AG04450 (cell line): Measurements from ENCODE around the gene HEATR5A. TPM values are rescaled to one million over a fixed set of nuclear protein-coding genes. Genes with fewer than 3 reads are reported as not detected.

Experiments used
- CTCF ChIA-PET: fragments of 300-600, 350-600 bp; formaldehyde crosslinking; extraction: SDS; loops from one replicate; lab custom pipeline; 2022; ENCODE audit warnings: antibody characterized with exemption, inconsistent platforms; lab: Charles Lee
- POLR2A ChIA-PET: fragments of 350-600 bp; formaldehyde crosslinking; extraction: SDS; loops from one replicate; lab custom pipeline; 2021; ENCODE audit warnings: antibody characterized with exemption, inconsistent platforms; lab: Yijun Ruan, JAX
- DNase-seq: peaks from one replicate; pipeline ENCODE4 v3.0.0-alpha.2; 2011; ENCODE audit warnings: low read depth, low spot score
- H3K27ac ChIP-seq: one replicate; pipeline ENCODE4 v1.5.1; 2012; ENCODE audit warnings: low read depth, low read length, control low read depth
- H3K27me3 ChIP-seq: one replicate; pipeline ENCODE4 v1.6.0; 2012; ENCODE audit warnings: low read length; ENCODE audit not compliant: control insufficient read depth, insufficient read depth
- H3K4me3 ChIP-seq: 2 replicates; pipeline ENCODE4 v1.5.1; 2011; ENCODE audit warnings: mild to moderate bottlenecking, low read depth, low read length, control low read depth
- H3K9me3 ChIP-seq: 2 replicates; pipeline ENCODE4 v1.5.1; 2012; ENCODE audit warnings: low read length; ENCODE audit not compliant: control insufficient read depth, insufficient read depth
- CTCF ChIP-seq: IDR thresholded peaks from 2 replicates; pipeline ENCODE4 v1.5.1; 2011; ENCODE audit warnings: low read depth, low read length, control low read depth, inconsistent platforms
- polyA plus RNA-seq: library from polyadenylated mRNA; depleted of rRNA; stranded (reverse); fragments of >200 nt; gene quantifications from 2 replicates; pipeline ENCODE4 v1.2.3, GENCODE V29; 2011

HEATR5A gene
- polyA plus RNA-seq, 1 experiment, result 35.4 TPM

GRCh38 chr14:31360919-31361662 lies 59.3 kb downstream of the HEATR5A start:
- POLR2A ChIA-PET, result no interaction called here
- Histone ChIP-seq H3K27ac (no peak overlapping the region), H3K9me3 (no peaks in the 10 kb centered on the region), H3K27me3 (no peaks in the 10 kb centered on the region), H3K4me3 (no peak overlapping the region)
- no peak for DNase-seq
- no peak for TF ChIP-seq CTCF
- CTCF ChIA-PET, result interaction anchor here (0.6 kb wide), 1 partner anchor 224 kb away, joined by 3 read pairs; no protein-coding TSS in a partner anchor

DNA sequence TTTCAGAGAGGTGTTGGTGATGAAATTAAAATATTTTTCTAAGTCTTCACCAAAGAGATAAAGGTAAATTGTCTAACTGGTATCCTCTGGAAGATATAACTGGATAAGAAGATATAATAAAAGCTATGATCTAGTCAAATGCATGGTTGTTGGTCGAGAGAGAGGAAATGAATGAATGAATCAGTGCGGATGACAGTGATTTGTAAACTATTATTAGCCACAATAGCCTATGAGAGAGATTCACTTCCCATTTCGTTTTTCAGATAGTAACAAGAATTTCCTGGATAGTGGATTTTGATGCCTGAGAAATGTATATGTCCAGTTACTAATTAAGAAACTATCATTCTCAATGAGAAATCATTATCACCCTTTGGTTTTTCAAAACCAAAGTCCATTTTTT lies 63.1 kb downstream of the HEATR5A start:
- no peak for DNase-seq
- H3K4me3 ChIP-seq, result no peak overlapping the region
- CTCF ChIA-PET, result interaction anchor here (1.2 to 1.5 kb wide), 2 partner anchors 21 to 223 kb away, joined by 3 read pairs; no protein-coding TSS in a partner anchor
- H3K27me3 ChIP-seq, result no peaks in the 10 kb centered on the region
- POLR2A ChIA-PET, result no interaction called here
- no peak overlapping the region for H3K27ac ChIP-seq
- no peaks in the 10 kb centered on the region for H3K9me3 ChIP-seq
- TF ChIP-seq CTCF, result no peak

DNA sequence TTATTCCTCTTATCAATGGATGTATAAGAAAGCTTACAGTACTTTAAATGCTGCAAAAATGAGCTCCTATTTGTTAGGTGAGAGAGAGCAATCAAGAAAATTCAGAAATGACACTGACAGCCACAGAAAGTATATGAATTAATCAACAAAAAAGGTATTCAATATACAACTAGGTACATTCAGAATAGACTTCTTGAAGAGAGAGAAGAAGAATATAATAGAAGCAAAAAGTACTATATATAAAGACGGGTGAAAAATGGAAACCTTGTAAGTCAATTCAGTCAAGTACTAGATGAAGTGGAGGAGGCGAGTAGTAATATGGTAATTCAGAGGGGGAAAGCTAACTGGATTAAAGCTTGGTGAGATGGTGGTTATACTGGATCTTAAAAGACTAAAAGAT lies 74.3 kb downstream of the HEATR5A start:
- ChIA-PET POLR2A (no interaction called here), CTCF (interaction anchor here (0.5 to 0.6 kb wide), 2 partner anchors 10 to 333 kb away, joined by 3 read pairs; no protein-coding TSS in a partner anchor)
- H3K4me3 ChIP-seq, result no peak overlapping the region
- H3K9me3 ChIP-seq, result no peaks in the 10 kb centered on the region
- no peak for TF ChIP-seq CTCF
- no peaks in the 10 kb centered on the region for H3K27me3 ChIP-seq
- H3K27ac ChIP-seq, result no peak overlapping the region
- DNase-seq, result no peak

GRCh38 chr14:31341280-31341679 lies 79.1 kb downstream of the HEATR5A start:
- Histone ChIP-seq H3K9me3 (no peaks in the 10 kb centered on the region), H3K27me3 (no peaks in the 10 kb centered on the region), H3K4me3 (no peak overlapping the region), H3K27ac (no peak overlapping the region)
- DNase-seq, result no peak
- CTCF ChIA-PET, result no interaction called here
- POLR2A ChIA-PET, result no interaction called here
- TF ChIP-seq CTCF, result no peak

DNA sequence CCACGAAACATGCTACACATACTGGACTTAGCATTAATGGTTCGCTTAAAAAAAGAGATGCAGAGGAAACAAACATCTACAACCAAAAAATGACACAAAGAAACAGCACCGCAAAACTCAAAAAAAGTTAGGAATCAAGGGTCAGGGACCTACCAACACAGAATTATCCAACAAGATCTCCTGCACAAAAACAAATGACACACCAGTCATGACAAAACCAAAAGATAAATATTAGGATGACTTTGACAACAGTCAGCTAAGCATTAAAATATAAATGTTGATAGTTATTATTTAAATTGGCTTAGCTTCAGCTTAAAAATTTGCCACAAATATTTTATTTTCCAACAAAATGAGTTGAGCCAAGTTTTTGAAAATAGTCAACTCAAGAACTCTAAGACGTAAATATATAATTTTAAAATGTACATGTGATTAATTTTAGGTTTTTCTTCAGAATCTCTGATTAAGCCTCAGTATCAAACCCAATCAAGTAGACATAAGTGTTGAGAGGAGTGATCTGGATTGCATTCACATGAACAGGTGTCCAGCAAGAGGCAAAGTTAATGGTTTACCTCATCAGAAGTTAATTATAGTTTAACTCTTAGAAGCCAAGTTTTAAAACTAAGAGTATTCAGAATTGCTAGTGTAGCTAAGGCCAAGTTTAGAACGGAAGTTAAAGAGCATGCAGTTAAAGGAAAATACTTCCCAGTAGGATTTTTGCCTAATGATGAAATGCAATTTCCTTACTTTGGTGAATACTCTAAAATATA lies 79.9 kb downstream of the HEATR5A start:
- CTCF ChIA-PET, result interaction anchor here (0.6 to 1.1 kb wide), 2 partner anchors 14 to 216 kb away, joined by 4 to 5 read pairs; no protein-coding TSS in a partner anchor
- Histone ChIP-seq H3K27ac (no peak overlapping the region), H3K9me3 (no peaks in the 10 kb centered on the region), H3K27me3 (no peaks in the 10 kb centered on the region), H3K4me3 (no peak overlapping the region)
- POLR2A ChIA-PET, result no interaction called here
- DNase-seq, result no peak
- no peak for TF ChIP-seq CTCF
